ENCODE measurements around the gene SUMO2. TPM values are rescaled to one million over a fixed set of nuclear protein-coding genes. Genes with fewer than 3 reads are reported as not detected.
"Not testable (repeated sequence)": the region's sequence is repeated elsewhere in the genome, so short reads cannot be mapped to it uniquely, and the experiment has no call there.

Gene SUMO2
- total and polyA plus RNA-seq, 2 of the 8 experiments (the other 6 are each of a cell fraction or from before 2014, with no cell fraction given): 184 to 779 TPM

DNA sequence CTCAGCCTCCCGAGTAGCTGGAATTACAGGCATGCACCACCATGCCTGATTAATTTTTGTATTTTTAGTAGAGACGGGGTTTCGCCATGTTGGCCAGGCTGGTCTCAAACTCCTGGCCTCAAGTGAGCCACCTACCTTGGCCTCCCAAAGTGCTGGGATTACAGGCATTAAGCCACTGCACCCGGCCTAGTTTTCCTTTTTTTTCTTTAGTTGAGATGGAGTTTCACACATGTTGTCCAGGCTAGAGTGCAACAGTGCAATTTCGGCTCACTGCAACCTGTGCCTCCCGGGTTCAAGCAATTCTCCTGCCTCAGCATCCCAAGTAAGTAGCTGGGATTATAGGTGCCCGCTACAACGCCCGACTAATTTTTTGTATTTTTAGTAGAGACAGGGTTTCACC, 45.0 kb downstream of the SUMO2 start:
- H2AK5ac ChIP-seq (ENCODE audit: low read depth, low read length); H2BK12ac ChIP-seq (ENCODE audit: low read depth, low read length); H4K91ac ChIP-seq (replicated peaks; ENCODE audit: insufficient read length, low read length); H2BK20ac ChIP-seq (ENCODE audit: low read length); H2BK5ac ChIP-seq (ENCODE audit: low read depth, low read length); H4K8ac ChIP-seq (ENCODE audit: extremely low read depth, insufficient read depth, low read length); H3K4me1 ChIP-seq (replicated peaks in 1 of 4; ENCODE audit: control insufficient read depth in 3 of 4, insufficient read depth in 4 of 4, low read length in 3 of 4); H3K4me3 ChIP-seq (ENCODE audit: extremely low read depth in 1 of 4, insufficient read depth in 2 of 4, low read depth in 3 of 4, low read length in 4 of 4); H3K9ac ChIP-seq (replicated peaks in 1 of 4; ENCODE audit: extremely low read depth in 1 of 4, low read depth in 3 of 4, low read length in 3 of 4); H3K79me2 ChIP-seq (ENCODE audit: control insufficient read depth in 1 of 2, insufficient read depth in 2 of 2, low read length in 2 of 2); H3K79me1 ChIP-seq (ENCODE audit: low read depth, low read length); H3K4ac ChIP-seq (replicated peaks; ENCODE audit: insufficient read length, low read depth, low read length); H3K14ac ChIP-seq (ENCODE audit: insufficient read length); H3K56ac ChIP-seq (replicated peaks; ENCODE audit: insufficient read length, low read depth, low read length); H3K27ac ChIP-seq (ENCODE audit: low read depth, low read length); H2AFZ ChIP-seq (ENCODE audit: low read length); DNase-seq (ENCODE audit: low read depth in 1 of 2, low spot score in 2 of 2); H3K18ac ChIP-seq (ENCODE audit: extremely low read depth, low read length); H3K23ac ChIP-seq (ENCODE audit: insufficient read length); H2BK15ac ChIP-seq (ENCODE audit: low read length); H4K20me1 ChIP-seq (replicated peaks in 1 of 2; ENCODE audit: control insufficient read depth in 1 of 2, insufficient read depth in 2 of 2, low read length in 2 of 2); FAIRE-seq; H3K4me2 ChIP-seq (ENCODE audit: insufficient read depth in 1 of 2, low read depth in 2 of 2, low read length in 2 of 2); H3K23me2 ChIP-seq (ENCODE audit: low read depth, low read length); H3K9me3 ChIP-seq (ENCODE audit: insufficient read depth in 2 of 2, low read depth in 1 of 2, low read length in 1 of 2); H2BK120ac ChIP-seq (replicated peaks; ENCODE audit: low read depth, low read length); H4K5ac ChIP-seq (ENCODE audit: insufficient read length, low read depth, low read length); H3K27me3 ChIP-seq (replicated peaks in 1 of 4; ENCODE audit: control insufficient read depth in 3 of 4, extremely low read depth in 1 of 4, insufficient read depth in 3 of 4, low read length in 3 of 4): not testable (repeated sequence)
- CTCF ChIA-PET (ENCODE audit: partially characterized antibody): interaction anchor here (1.2 to 1.6 kb wide), 2 partner anchors 23 to 64 kb away, joined by 3 to 10 read pairs; no protein-coding TSS in a partner anchor
- peaks cover 8 to 71% (median 30%) of the 10 kb centered on the region in 4 experiments for H3K36me3 ChIP-seq (ENCODE audit: control insufficient read depth in 2 of 4, insufficient read depth in 4 of 4, low read length in 3 of 4)
- WGBS, 2 experiments (ENCODE audit: extremely low coverage in 1 of 2, insufficient coverage in 1 of 2, insufficient read length in 1 of 2, insufficient replicate concordance in 2 of 2, low coverage in 1 of 2, low lambda C conversion rate in 2 of 2, missing lambda C conversion rate in 1 of 2): 95% methylated on average over 9 of the region's 9 CpGs; no CpG with 5 or more reads in 1 of the 2 experiments
- POLR2A ChIA-PET (ENCODE audit: partially characterized antibody): interaction anchor here (0.6 to 4.9 kb wide), 11 partner anchors 8 to 78 kb away, joined by 3 to 29 read pairs (median 6); partner anchors contain the start of gene JPT1

Data from H1 (cell line).